SK-N-SH treated with all-trans-retinoic acid at 6 μM for 48 hours (cell line): ENCODE results near the gene ESPNL.

Experiments
- ATAC-seq: fragments of 200-7000 bp; cut with Tn5 transposase; 3 replicates; pipeline ENCODE4 v1.9.1; 2020; ENCODE audit warnings: mild to moderate bottlenecking, moderate library complexity
- ARNTL ChIP-seq: fragments of 450-650 bp; formaldehyde crosslinking; IDR thresholded peaks from 2 replicates; pipeline ENCODE4 v1.5.0; 2020; ENCODE audit warnings: low read depth, mild to moderate bottlenecking, moderate library complexity, borderline replicate concordance
- BACH2 ChIP-seq: fragments of 250-450 bp; sonication (Bioruptor Pico); IDR thresholded peaks from 2 replicates; pipeline ENCODE4 v1.9.0; 2021; ENCODE audit warnings: mild to moderate bottlenecking, borderline replicate concordance
- CREB5 ChIP-seq: fragments of 250-450 bp; sonication (Bioruptor Pico); IDR thresholded peaks from 2 replicates; pipeline ENCODE4 v1.5.1; 2020; ENCODE audit warnings: low read depth, mild to moderate bottlenecking, moderate library complexity
- CSDC2 ChIP-seq: fragments of 250-450 bp; sonication (Bioruptor Pico); IDR thresholded peaks from 2 replicates; pipeline ENCODE4 v1.5.0; 2020; ENCODE audit warnings: mild to moderate bottlenecking, moderate library complexity
- CSRNP3 ChIP-seq: fragments of 250-450 bp; sonication (Bioruptor Pico); IDR thresholded peaks from 2 replicates; pipeline ENCODE4 v1.5.1; 2021; ENCODE audit warnings: mild to moderate bottlenecking, moderate library complexity
- ESRRG ChIP-seq: fragments of 250-450 bp; sonication (Bioruptor Pico); IDR thresholded peaks from 2 replicates; pipeline ENCODE4 v1.6.1; 2021; ENCODE audit warnings: mild to moderate bottlenecking
- GLIS3 ChIP-seq: fragments of 250-450 bp; sonication (Bioruptor Pico); IDR thresholded peaks from 2 replicates; pipeline ENCODE4 v1.5.0; 2020; ENCODE audit warnings: mild to moderate bottlenecking, moderate library complexity
- ISL1 ChIP-seq: fragments of 250-450 bp; sonication (Bioruptor Pico); IDR thresholded peaks from 2 replicates; pipeline ENCODE4 v2.1.2; 2022; ENCODE audit warnings: mild to moderate bottlenecking, moderate library complexity
- OSR1 ChIP-seq: fragments of 250-450 bp; sonication (Bioruptor Pico); IDR thresholded peaks from 2 replicates; pipeline ENCODE4 v1.8.0; 2022; ENCODE audit warnings: moderate library complexity, mild to moderate bottlenecking, inconsistent platforms
- PPARA ChIP-seq: fragments of 250-450 bp; sonication (Bioruptor Pico); IDR thresholded peaks from 2 replicates; pipeline ENCODE4 v1.5.0; 2020; ENCODE audit warnings: mild to moderate bottlenecking, borderline replicate concordance
- RARB ChIP-seq: fragments of 250-450 bp; sonication (Bioruptor Pico); IDR thresholded peaks from 2 replicates; pipeline ENCODE4 v1.8.0; 2021; ENCODE audit warnings: mild to moderate bottlenecking, moderate library complexity
- SNAI2 ChIP-seq: fragments of 250-450 bp; sonication (Bioruptor Pico); IDR thresholded peaks from 2 replicates; pipeline ENCODE4 v1.5.0; 2020; ENCODE audit warnings: mild to moderate bottlenecking, moderate library complexity
- TCF4 ChIP-seq: fragments of 250-450 bp; sonication (Bioruptor Pico); IDR thresholded peaks from 2 replicates; pipeline ENCODE4 v1.8.0; 2021; ENCODE audit warnings: mild to moderate bottlenecking, moderate library complexity, borderline replicate concordance
- TOX ChIP-seq: fragments of 250-450 bp; sonication (Bioruptor Pico); IDR thresholded peaks from 2 replicates; pipeline ENCODE4 v1.8.0; 2021; ENCODE audit warnings: mild to moderate bottlenecking, moderate library complexity, borderline replicate concordance
- ZC3H10 ChIP-seq: fragments of 250-450 bp; sonication (Bioruptor Pico); IDR thresholded peaks from 2 replicates; pipeline ENCODE4 v1.5.1; 2021; ENCODE audit warnings: mild to moderate bottlenecking, moderate library complexity
- ZFP3 ChIP-seq: fragments of 250-450 bp; sonication (Bioruptor Pico); IDR thresholded peaks from 2 replicates; pipeline ENCODE4 v1.5.0; 2020; ENCODE audit warnings: mild to moderate bottlenecking, moderate library complexity
- ZFP30 ChIP-seq: fragments of 450-650 bp; formaldehyde crosslinking; IDR thresholded peaks from 2 replicates; pipeline ENCODE4 v1.5.0; 2022; ENCODE audit warnings: mild to moderate bottlenecking, moderate library complexity
- ZNF565 ChIP-seq: fragments of 450-650 bp; formaldehyde crosslinking; conservative IDR thresholded peaks from 2 replicates; pipeline ENCODE4 v1.5.0; 2020; ENCODE audit warnings: low read depth, mild to moderate bottlenecking, moderate library complexity
- ZNF70 ChIP-seq: fragments of 450-650 bp; formaldehyde crosslinking; IDR thresholded peaks from 2 replicates; pipeline ENCODE4 v1.5.0; 2020; ENCODE audit warnings: mild to moderate bottlenecking, moderate library complexity
- ZNF8 ChIP-seq: fragments of 450-650 bp; formaldehyde crosslinking; IDR thresholded peaks from 2 replicates; pipeline ENCODE4 v1.5.0; 2020; ENCODE audit warnings: mild to moderate bottlenecking, moderate library complexity
- TF ChIP-seq, protein P1 (sequence below): fragments of 250-450 bp; sonication (Bioruptor Pico); IDR thresholded peaks from 2 replicates; pipeline ENCODE4 v1.5.0; 2020; ENCODE audit warnings: mild to moderate bottlenecking, moderate library complexity

ESPNL gene

GRCh38 chr2:238116298-238117198 lies 16.4 kb downstream of the ESPNL start (continued):
- TF ChIP-seq CSRNP3 (CRISPR knock-in tag) (no peak), ZFP3 (CRISPR knock-in tag) (no peak), ZC3H10 (CRISPR knock-in tag) (no peak), ISL1 (CRISPR knock-in tag) (no peak), GLIS3 (CRISPR knock-in tag) (no peak), ZFP30 (CRISPR knock-in tag) (no peak), CREB5 (CRISPR knock-in tag) (no peak), TOX (CRISPR knock-in tag) (no peak), SNAI2 (CRISPR knock-in tag) (no peak), ESRRG (CRISPR knock-in tag) (no peak), ZNF565 (CRISPR knock-in tag) (no peak), ZNF8 (CRISPR knock-in tag) (no peak)

- ATAC-seq, result no peak
- TF ChIP-seq, protein P1, sequence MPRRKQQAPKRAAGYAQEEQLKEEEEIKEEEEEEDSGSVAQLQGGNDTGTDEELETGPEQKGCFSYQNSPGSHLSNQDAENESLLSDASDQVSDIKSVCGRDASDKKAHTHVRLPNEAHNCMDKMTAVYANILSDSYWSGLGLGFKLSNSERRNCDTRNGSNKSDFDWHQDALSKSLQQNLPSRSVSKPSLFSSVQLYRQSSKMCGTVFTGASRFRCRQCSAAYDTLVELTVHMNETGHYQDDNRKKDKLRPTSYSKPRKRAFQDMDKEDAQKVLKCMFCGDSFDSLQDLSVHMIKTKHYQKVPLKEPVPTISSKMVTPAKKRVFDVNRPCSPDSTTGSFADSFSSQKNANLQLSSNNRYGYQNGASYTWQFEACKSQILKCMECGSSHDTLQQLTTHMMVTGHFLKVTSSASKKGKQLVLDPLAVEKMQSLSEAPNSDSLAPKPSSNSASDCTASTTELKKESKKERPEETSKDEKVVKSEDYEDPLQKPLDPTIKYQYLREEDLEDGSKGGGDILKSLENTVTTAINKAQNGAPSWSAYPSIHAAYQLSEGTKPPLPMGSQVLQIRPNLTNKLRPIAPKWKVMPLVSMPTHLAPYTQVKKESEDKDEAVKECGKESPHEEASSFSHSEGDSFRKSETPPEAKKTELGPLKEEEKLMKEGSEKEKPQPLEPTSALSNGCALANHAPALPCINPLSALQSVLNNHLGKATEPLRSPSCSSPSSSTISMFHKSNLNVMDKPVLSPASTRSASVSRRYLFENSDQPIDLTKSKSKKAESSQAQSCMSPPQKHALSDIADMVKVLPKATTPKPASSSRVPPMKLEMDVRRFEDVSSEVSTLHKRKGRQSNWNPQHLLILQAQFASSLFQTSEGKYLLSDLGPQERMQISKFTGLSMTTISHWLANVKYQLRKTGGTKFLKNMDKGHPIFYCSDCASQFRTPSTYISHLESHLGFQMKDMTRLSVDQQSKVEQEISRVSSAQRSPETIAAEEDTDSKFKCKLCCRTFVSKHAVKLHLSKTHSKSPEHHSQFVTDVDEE (CRISPR knock-in tag), result no peak
- TF ChIP-seq TCF4 (CRISPR knock-in tag) (no peak), ZNF565 (CRISPR knock-in tag) (no peak), BACH2 (CRISPR knock-in tag) (no peak), OSR1 (CRISPR knock-in tag) (no peak), ZFP30 (CRISPR knock-in tag) (no peak), CREB5 (CRISPR knock-in tag) (no peak), ISL1 (CRISPR knock-in tag) (no peak), ZFP3 (CRISPR knock-in tag) (no peak), PPARA (CRISPR knock-in tag) (no peak), RARB (CRISPR knock-in tag) (no peak), ZNF70 (CRISPR knock-in tag) (no peak), GLIS3 (CRISPR knock-in tag) (no peak), ZNF8 (CRISPR knock-in tag) (no peak)
These were observed 17.3 kb downstream of the ESPNL start for GRCh38 chr2:238117199-238118154.

DNA sequence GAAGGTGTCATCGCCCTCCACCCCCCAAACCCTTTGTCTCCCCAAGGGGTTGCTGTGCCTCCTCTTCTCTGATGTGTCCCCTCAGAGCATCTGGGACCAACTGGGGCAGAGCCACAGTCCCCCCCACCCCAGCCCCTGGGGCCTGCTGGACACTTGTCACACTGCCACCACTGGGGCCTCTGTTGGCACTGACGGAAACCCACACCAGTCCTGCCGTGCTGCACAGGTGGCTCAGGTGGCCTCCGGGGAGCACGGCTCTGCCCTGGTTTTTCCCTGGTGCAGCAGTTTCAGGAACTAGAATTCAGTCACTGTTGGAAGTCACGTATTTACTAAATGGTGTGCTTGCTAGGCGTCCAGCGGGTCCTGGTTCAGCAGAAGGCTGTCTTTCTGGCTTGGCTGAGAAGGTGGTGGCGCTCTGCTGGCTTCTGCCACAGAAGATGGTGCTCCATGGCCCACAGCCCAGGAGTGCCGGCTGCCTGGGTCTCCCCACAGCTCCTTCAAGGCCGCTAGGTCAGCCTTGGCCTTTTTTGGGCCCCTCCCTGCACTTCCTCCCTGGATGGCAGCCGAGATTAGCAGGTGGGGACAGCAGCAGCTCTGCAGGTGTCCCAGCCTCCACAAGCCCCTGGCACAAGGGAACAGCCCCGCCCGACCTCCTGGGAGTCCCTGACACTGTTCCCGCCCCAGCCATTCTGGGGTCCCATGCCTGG lies 19.8 kb downstream of the ESPNL start:
- no peak for ATAC-seq
- TF ChIP-seq GLIS3 (CRISPR knock-in tag) (no peak), ZNF70 (CRISPR knock-in tag) (no peak), ESRRG (CRISPR knock-in tag) (no peak), ISL1 (CRISPR knock-in tag) (no peak), ARNTL (CRISPR knock-in tag) (no peak), RARB (CRISPR knock-in tag) (no peak), PPARA (CRISPR knock-in tag) (no peak), CSDC2 (CRISPR knock-in tag) (no peak), CREB5 (CRISPR knock-in tag) (no peak)
- TF ChIP-seq, protein P1 (CRISPR knock-in tag), result no peak
